ENCODE data around the gene SORL1.

DNA sequence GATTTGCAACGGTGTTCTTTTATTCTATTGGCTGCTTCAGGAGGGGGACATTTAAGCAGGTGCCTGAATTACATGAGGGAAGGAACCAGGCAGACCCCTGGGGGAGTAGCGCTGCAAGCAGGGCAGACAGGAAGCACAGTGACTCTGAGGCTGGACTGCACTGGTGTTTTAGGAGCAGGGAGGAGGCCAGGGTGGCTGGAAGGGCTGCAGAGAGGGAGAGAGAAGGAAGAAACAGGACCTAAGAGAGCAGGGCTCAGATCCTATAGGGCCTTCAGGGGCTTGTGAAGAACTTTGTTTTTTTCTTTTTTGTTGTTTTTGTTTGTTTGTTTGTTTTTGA lies 63.2 kb downstream of the SORL1 start:
- TF ChIP-seq CTCF (IDR thresholded peaks at IDR 0.05) (no peak), POLR2A (IDR thresholded peaks at IDR 0.05) (no peak)

All from testis (tissue), 2 donors.